GM19467 (cell line): ENCODE measurements around the gene CCSER1.

Experiments
- ATAC-seq: cut with Tn5 transposase; IDR thresholded peaks from one replicate; pipeline ENCODE4 v1.9.1; 2021; ENCODE audit warnings: mild to moderate bottlenecking, moderate library complexity; ENCODE audit not compliant: unreplicated experiment

The CCSER1 gene

DNA sequence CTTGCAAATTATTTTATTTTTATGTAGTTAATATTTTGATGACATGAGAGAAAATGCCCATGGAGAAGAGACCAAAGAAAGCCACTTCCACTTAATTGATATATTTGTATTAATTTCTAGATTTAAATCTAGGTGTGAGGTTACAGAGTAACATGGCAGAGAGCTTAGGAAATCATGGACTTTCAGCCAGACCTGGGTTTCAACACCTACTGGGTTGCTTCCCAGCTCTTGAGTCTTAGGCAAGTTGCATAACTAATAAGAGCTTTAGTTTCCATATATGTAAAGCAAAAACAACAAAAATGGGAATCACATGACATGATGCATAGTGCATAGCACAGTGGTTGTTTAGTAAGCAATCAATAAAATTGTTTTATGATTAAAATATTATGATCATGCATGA, 413.3 kb downstream of the CCSER1 start:
- ATAC-seq: no peak

- no peak for ATAC-seq
Observed at GRCh38 chr4:90542216-90542615, 415.0 kb downstream of the CCSER1 start.

GRCh38 chr4:90543419-90544170, 416.4 kb downstream of the CCSER1 start:
- no peak for ATAC-seq

DNA sequence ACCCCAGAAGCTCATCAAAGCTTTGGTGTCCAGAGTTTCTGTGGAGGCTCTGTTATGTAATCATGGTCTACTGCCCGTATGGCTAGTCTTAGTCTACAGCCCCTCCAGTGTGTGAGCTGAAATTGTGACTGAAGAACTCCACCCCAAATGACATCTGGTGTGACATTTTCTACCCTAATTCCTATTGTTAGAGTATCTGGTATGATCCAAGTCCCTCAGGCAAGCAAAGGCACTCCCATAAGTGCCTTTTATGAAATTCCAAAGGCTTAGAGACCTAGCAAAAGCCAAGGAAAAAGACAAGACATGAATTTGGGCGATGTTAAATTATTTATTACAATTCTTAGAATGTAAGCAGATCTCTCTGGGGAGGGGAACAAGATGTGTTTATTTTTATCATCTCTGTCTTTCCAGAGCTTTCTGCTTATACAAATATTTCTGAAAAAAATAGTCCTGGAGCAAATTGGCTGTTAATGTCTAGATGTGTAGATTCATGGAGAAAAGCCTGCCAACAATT, 417.4 kb downstream of the CCSER1 start:
- ATAC-seq: no peak

DNA sequence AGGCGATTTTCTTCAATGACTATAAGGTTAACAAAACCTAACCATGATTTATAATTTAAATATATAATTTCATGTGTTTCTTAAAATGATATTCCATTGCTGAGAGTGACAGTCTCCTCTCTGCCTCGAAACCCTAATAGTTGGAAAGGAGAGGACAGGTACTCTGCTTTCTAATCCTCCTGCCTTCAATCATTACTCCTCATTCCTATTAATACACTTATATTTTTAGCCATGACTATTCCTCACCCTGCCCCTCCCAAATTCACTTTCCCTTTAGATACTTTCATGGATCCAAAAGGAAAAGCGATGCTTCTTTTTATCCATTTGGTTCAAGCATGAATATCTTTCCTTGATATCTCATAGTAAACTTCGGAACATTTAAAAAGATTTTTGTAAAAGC, 418.2 kb downstream of the CCSER1 start:
- no peak for ATAC-seq

GRCh38 chr4:90546114-90546513, 418.9 kb downstream of the CCSER1 start:
- ATAC-seq: no peak

DNA sequence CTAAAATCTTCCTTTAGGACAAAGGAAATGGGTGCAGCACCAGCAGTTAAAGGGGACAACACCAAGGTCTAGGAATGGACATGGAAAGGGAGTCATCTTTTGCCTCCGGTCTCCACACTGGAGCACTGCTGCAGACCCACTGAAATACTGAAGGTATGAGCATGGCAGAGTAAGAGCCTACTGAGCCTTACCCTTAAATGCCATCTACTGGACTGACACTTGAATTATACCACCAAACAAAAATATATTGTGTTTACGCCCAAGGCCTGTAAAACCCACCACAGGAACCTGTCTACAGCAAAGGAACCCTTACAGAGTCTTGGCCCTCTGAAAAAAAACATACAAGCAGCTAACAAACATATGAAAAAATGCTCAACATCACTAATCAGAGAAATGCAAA, 443.4 kb downstream of the CCSER1 start:
- ATAC-seq: no peak

GRCh38 chr4:90572996-90573395, 445.8 kb downstream of the CCSER1 start:
- ATAC-seq: no peak

DNA sequence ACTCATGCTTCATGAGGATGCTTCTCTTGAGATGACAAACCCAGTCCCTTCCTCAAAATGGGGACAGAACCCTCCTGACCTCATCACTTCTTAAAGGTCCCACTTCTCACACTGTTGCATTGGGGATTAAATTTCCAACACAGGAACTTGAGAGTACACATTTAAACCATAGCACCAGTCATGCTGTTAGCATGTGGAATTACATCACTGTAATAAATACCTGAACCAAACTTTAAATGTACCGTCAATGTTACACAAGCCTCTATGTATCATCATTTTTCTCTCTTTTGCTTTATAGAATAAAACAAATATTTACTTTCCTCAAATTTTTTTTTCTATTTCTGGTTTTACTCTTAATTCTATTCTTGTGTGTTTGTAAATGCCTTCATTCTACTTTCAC, 448.2 kb downstream of the CCSER1 start:
- ATAC-seq: no peak

DNA sequence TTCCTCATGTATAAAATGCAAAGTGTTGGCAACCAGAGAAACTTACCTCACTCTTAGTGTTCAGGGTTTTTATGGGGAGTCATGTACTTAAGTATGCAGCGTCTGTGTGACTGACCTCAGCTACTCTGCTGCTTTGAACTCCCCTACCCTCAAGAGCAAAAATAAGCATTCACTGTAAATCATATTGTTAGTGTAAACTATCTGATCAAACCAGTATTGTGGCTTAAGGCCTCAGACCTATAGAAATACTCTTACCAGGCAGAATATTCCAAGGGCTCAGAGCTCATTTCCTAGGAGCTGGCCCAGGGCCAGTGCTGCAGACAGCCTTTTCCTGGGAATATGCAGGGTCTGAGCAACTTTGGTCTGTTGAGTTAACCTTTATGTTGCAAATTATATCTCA, 453.1 kb downstream of the CCSER1 start:
- ATAC-seq: no peak

GRCh38 chr4:90582087-90582486, 454.9 kb downstream of the CCSER1 start:
- ATAC-seq: no peak

- no peak for ATAC-seq
Observed at GRCh38 chr4:90584051-90584450, 456.9 kb downstream of the CCSER1 start.

DNA sequence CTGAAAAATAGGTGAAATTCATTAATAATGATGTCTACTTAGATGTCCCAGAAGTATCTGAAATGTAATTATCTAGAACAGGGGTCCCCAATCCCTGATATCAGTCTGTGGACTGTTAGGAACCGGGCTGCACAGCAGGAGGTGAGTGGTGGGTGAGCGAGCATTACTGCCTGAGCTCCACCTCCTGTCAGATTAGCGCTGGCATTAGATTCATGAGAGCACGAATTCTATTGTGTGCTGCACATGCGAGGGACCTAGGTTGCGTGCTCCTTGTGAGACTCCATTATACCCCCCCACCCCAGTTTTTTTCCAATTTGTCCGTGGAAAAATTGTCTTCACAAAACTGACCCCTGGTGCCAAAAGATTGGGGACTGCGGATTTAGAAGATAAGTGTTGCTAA, 458.8 kb downstream of the CCSER1 start:
- no peak for ATAC-seq

DNA sequence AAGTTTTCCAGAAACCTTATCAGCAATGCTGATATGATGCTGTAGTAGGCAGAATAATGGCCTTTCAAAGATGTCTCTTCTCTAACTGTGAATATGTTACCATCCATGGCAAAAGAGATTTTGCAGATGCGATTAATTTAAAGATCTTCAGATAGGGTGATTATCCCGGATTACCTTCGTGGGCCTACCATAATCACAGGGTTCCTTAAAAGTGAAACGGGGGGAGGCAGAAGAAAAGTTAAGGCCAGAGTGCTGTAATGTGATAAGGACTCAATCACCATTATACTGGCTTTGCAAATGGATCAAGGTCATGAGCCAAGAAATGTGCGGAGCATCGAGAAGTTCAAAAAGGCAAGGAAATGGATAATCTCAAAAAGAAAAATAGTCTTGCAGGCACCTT, 459.6 kb downstream of the CCSER1 start:
- ATAC-seq: no peak

GRCh38 chr4:90597927-90598326, 470.7 kb downstream of the CCSER1 start:
- no peak for ATAC-seq

- ATAC-seq: no peak
Observed at GRCh38 chr4:90598741-90599140, 471.5 kb downstream of the CCSER1 start.

- ATAC-seq: no peak
Observed at GRCh38 chr4:90602726-90603125, 475.5 kb downstream of the CCSER1 start.

DNA sequence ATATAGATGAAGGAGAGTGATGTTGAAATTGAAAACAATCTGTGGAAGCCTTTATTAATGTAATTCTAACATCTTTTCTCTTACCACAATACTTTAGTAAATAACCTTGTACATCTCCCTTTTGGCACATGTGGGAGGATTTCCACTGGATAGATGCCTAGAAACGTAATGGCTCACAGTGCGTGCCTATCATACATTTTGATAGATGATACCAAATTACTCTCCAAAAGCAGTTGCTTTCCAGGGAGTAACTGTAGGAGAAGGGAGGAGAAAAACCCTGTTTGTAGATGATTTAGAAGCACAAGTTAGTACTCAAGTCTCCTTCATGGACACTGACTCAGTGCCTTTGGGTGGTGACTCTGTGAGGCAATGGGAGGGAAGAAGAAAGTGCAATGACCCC, 476.3 kb downstream of the CCSER1 start:
- no peak for ATAC-seq

DNA sequence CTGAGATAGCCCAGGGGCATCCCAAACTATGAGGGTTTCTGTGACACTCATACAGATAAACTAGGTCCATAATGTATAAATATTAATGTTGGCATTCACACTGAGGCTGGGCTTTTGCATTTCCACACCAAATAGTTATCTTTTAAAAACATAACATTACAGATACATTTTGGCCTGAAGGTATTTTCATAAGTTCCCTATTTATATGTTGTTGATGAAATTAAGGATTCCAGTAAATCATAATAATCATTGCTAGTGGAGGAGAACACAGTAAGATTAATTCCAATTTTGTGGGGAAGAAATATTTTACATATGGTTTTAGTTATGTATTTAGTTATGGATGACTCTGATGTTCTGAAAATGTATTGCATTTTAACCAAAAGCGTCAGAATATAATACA, 479.6 kb downstream of the CCSER1 start:
- no peak for ATAC-seq

DNA sequence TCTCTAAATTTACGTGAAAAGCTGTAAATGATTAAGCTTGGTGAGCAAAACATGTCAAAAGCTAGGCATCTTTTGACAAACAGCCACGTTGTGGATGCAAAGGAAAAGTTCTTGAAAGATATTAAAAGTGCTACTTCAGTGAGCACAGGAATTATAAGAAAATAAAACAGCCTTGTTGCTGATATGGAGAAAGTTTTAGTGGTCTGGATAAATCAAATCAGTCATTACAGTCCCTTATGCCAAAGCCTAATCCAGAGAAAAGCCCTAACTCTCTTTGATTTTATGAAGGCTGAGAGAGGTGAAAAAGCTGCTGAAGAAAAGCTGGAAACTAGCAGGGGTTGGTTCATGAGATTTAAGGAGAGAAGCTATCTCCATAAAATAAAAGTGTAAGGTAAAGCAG, 487.2 kb downstream of the CCSER1 start:
- no peak for ATAC-seq

GRCh38 chr4:90621080-90621479, 493.9 kb downstream of the CCSER1 start:
- ATAC-seq: no peak

DNA sequence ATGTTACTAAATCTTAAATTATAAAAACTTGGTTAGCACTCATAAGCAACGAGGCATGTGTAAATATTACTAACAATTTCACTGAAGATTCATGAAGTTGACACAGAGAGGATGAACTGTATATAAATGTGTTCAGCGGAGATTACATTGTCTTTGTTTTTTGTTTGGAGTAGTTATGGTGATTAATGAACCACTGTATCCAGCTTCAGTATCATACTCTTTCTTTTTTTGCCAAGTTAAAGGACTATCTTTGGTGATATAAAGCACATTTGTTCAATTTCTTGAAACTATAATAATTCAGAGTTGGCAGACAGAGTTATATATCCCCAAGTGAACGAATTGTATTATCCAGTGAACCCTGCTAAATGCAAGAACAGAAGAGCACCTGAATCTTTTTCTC, 497.6 kb downstream of the CCSER1 start:
- ATAC-seq: no peak
